GM18507 (cell line): ENCODE results near the gene GAA.

Experiments used
- DNase-seq: peaks from one replicate; pipeline ENCODE4 v3.0.0; 2011; ENCODE audit warnings: low read depth; ENCODE audit not compliant: insufficient read length; ENCODE audit errors: extremely low spot score
- FAIRE-seq: peaks from 2 replicates; lab custom pipeline; 2011; peaks lifted over from hg19 to GRCh38; lab: Jason Lieb, UNC

The GAA gene

GRCh38 chr17:80168371-80168770 is 67.0 kb downstream of the GAA start:
- FAIRE-seq (no peak), DNase-seq (no peak)

GRCh38 chr17:80169107-80169506 is 67.7 kb downstream of the GAA start:
- FAIRE-seq (no peak), DNase-seq (no peak)
